ENCODE results near the gene SORBS2. TPM values are rescaled to one million over a fixed set of nuclear protein-coding genes. Genes with fewer than 3 reads are reported as not detected.

SORBS2 gene
- total RNA-seq, 1 donor from 2014 or later: not detected

GRCh38 chr4:185654965-185655554, 156.9 kb downstream of the SORBS2 start:
- no peak for DNase-seq
- no peak overlapping the region for H3K27ac Mint-ChIP-seq
- peaks cover 2% of the 10 kb centered on the region for H3K27me3 Mint-ChIP-seq
- H3K36me3 Mint-ChIP-seq (ENCODE audit: low read depth): no peaks in the 10 kb centered on the region
- no peaks in the 10 kb centered on the region for H3K4me1 Mint-ChIP-seq
- no peaks in the 10 kb centered on the region for H3K9me3 Mint-ChIP-seq
- intact Hi-C loops (cut with micrococcal nuclease): no loop called here
- no peak overlapping the region for H3K4me3 Mint-ChIP-seq

GRCh38 chr4:185654311-185654710, 157.7 kb downstream of the SORBS2 start:
- Mint-ChIP-seq H3K4me3 (no peak overlapping the region), H3K9me3 (no peaks in the 10 kb centered on the region), H3K27ac (no peak overlapping the region), H3K27me3 (peaks cover 2% of the 10 kb centered on the region), H3K36me3 (ENCODE audit: low read depth) (no peaks in the 10 kb centered on the region), H3K4me1 (no peaks in the 10 kb centered on the region)
- DNase-seq: no peak
- intact Hi-C loops (cut with micrococcal nuclease): no loop called here

GRCh38 chr4:185651851-185652250, 160.1 kb downstream of the SORBS2 start:
- Mint-ChIP-seq H3K36me3 (ENCODE audit: low read depth) (no peaks in the 10 kb centered on the region), H3K9me3 (no peaks in the 10 kb centered on the region), H3K27me3 (peaks cover 1% of the 10 kb centered on the region), H3K4me1 (no peaks in the 10 kb centered on the region), H3K27ac (no peak overlapping the region), H3K4me3 (no peak overlapping the region)
- intact Hi-C loops (cut with micrococcal nuclease): no loop called here
- no peak for DNase-seq

GRCh38 chr4:185651137-185651677, 160.8 kb downstream of the SORBS2 start:
- Mint-ChIP-seq H3K4me1 (no peaks in the 10 kb centered on the region), H3K9me3 (no peaks in the 10 kb centered on the region), H3K36me3 (ENCODE audit: low read depth) (no peaks in the 10 kb centered on the region), H3K27me3 (no peaks in the 10 kb centered on the region), H3K4me3 (no peak overlapping the region), H3K27ac (no peak overlapping the region)
- no peak for DNase-seq
- intact Hi-C loops (cut with micrococcal nuclease): no loop called here

- no peak for DNase-seq
- H3K4me3 Mint-ChIP-seq: no peak overlapping the region
- no peaks in the 10 kb centered on the region for H3K36me3 Mint-ChIP-seq (ENCODE audit: low read depth)
- H3K27me3 Mint-ChIP-seq: peaks cover 11% of the 10 kb centered on the region
- intact Hi-C loops (cut with micrococcal nuclease): no loop called here
- H3K27ac Mint-ChIP-seq: no peak overlapping the region
- H3K4me1 Mint-ChIP-seq: no peaks in the 10 kb centered on the region
- no peaks in the 10 kb centered on the region for H3K9me3 Mint-ChIP-seq
These were observed 163.4 kb downstream of the SORBS2 start for GRCh38 chr4:185648631-185649030.

- no peak overlapping the region for H3K27ac Mint-ChIP-seq
- H3K4me1 Mint-ChIP-seq: no peaks in the 10 kb centered on the region
- no peak for DNase-seq
- H3K36me3 Mint-ChIP-seq (ENCODE audit: low read depth): no peaks in the 10 kb centered on the region
- H3K9me3 Mint-ChIP-seq: no peaks in the 10 kb centered on the region
- H3K4me3 Mint-ChIP-seq: no peak overlapping the region
- H3K27me3 Mint-ChIP-seq: peaks cover 20% of the 10 kb centered on the region
- intact Hi-C loops (cut with micrococcal nuclease): no loop called here
These were observed 166.6 kb downstream of the SORBS2 start for GRCh38 chr4:185645403-185645802.

GRCh38 chr4:185644408-185644807, 167.6 kb downstream of the SORBS2 start:
- Mint-ChIP-seq H3K27me3 (peaks cover 22% of the 10 kb centered on the region), H3K4me1 (no peaks in the 10 kb centered on the region), H3K9me3 (no peaks in the 10 kb centered on the region), H3K27ac (no peak overlapping the region), H3K36me3 (ENCODE audit: low read depth) (no peaks in the 10 kb centered on the region), H3K4me3 (no peak overlapping the region)
- intact Hi-C loops (cut with micrococcal nuclease): no loop called here
- no peak for DNase-seq

GRCh38 chr4:185642907-185643306, 169.1 kb downstream of the SORBS2 start:
- Mint-ChIP-seq H3K36me3 (ENCODE audit: low read depth) (no peaks in the 10 kb centered on the region), H3K9me3 (no peaks in the 10 kb centered on the region), H3K4me3 (no peak overlapping the region), H3K4me1 (no peaks in the 10 kb centered on the region), H3K27me3 (peaks cover 34% of the 10 kb centered on the region), H3K27ac (no peak overlapping the region)
- DNase-seq: no peak
- intact Hi-C loops (cut with micrococcal nuclease): no loop called here

GRCh38 chr4:185640811-185641675, 171.0 kb downstream of the SORBS2 start:
- no peak overlapping the region for H3K27ac Mint-ChIP-seq
- H3K27me3 Mint-ChIP-seq: peaks cover 40% of the 10 kb centered on the region
- intact Hi-C loops (cut with micrococcal nuclease): loop anchor here (1.0 kb wide), 1 partner anchor 397 kb away; no protein-coding TSS in a partner anchor
- no peak for DNase-seq
- H3K4me1 Mint-ChIP-seq: no peaks in the 10 kb centered on the region
- H3K9me3 Mint-ChIP-seq: no peaks in the 10 kb centered on the region
- H3K36me3 Mint-ChIP-seq (ENCODE audit: low read depth): no peaks in the 10 kb centered on the region
- no peak overlapping the region for H3K4me3 Mint-ChIP-seq

- Mint-ChIP-seq H3K36me3 (ENCODE audit: low read depth) (no peaks in the 10 kb centered on the region), H3K4me3 (no peak overlapping the region), H3K4me1 (no peaks in the 10 kb centered on the region), H3K9me3 (no peaks in the 10 kb centered on the region), H3K27me3 (peaks cover 32% of the 10 kb centered on the region), H3K27ac (no peak overlapping the region)
- no peak for DNase-seq
- intact Hi-C loops (cut with micrococcal nuclease): no loop called here
These were observed 173.3 kb downstream of the SORBS2 start for GRCh38 chr4:185638548-185639301.

GRCh38 chr4:185638093-185638492, 173.9 kb downstream of the SORBS2 start:
- Mint-ChIP-seq H3K4me1 (no peaks in the 10 kb centered on the region), H3K27me3 (peaks cover 32% of the 10 kb centered on the region), H3K27ac (no peak overlapping the region), H3K36me3 (ENCODE audit: low read depth) (no peaks in the 10 kb centered on the region), H3K9me3 (no peaks in the 10 kb centered on the region), H3K4me3 (no peak overlapping the region)
- intact Hi-C loops (cut with micrococcal nuclease): no loop called here
- no peak for DNase-seq

- DNase-seq: no peak
- H3K4me3 Mint-ChIP-seq: no peak overlapping the region
- peaks cover 29% of the 10 kb centered on the region for H3K27me3 Mint-ChIP-seq
- no peak overlapping the region for H3K27ac Mint-ChIP-seq
- H3K4me1 Mint-ChIP-seq: no peaks in the 10 kb centered on the region
- intact Hi-C loops (cut with micrococcal nuclease): no loop called here
- H3K9me3 Mint-ChIP-seq: no peaks in the 10 kb centered on the region
- no peaks in the 10 kb centered on the region for H3K36me3 Mint-ChIP-seq (ENCODE audit: low read depth)
These were observed 174.7 kb downstream of the SORBS2 start for GRCh38 chr4:185637163-185637875.

- intact Hi-C loops (cut with micrococcal nuclease): no loop called here
- DNase-seq: no peak
- H3K36me3 Mint-ChIP-seq (ENCODE audit: low read depth): no peaks in the 10 kb centered on the region
These were observed 177.8 kb downstream of the SORBS2 start for GRCh38 chr4:185634066-185634652.

More at GRCh38 chr4:185634066-185634652, 177.8 kb downstream of the SORBS2 start:
- no peaks in the 10 kb centered on the region for H3K4me1 Mint-ChIP-seq
- no peak overlapping the region for H3K27ac Mint-ChIP-seq
- H3K27me3 Mint-ChIP-seq: peaks cover 20% of the 10 kb centered on the region
- H3K4me3 Mint-ChIP-seq: no peak overlapping the region
- H3K9me3 Mint-ChIP-seq: no peaks in the 10 kb centered on the region
